ENCODE measurements around the gene CMTM6.
"Not testable (repeated sequence)": the region's sequence is repeated elsewhere in the genome, so short reads cannot be mapped to it uniquely, and the experiment has no call there.

The CMTM6 gene

GRCh38 chr3:32463415-32463814 is 39.2 kb downstream of the CMTM6 start:
- not testable (repeated sequence) for H3K79me1 ChIP-seq (replicated peaks; ENCODE audit: low read length, poor library complexity, severe bottlenecking); H3K4ac ChIP-seq (ENCODE audit: low read depth in 1 of 2, low read length in 2 of 2); H3K36me3 ChIP-seq (ENCODE audit: control insufficient read depth in 1 of 2, insufficient read depth in 2 of 2, low read depth in 1 of 2, low read length in 2 of 2); H4K8ac ChIP-seq (ENCODE audit: low read length); DNase-seq; H3K4me2 ChIP-seq (ENCODE audit: low read length, poor library complexity, severe bottlenecking); H3K9ac ChIP-seq (ENCODE audit: low read length); H3K27me3 ChIP-seq (ENCODE audit: control insufficient read depth in 1 of 2, insufficient read depth in 1 of 2, low read length in 2 of 2); H2BK5ac ChIP-seq (ENCODE audit: low read depth, low read length, poor library complexity, severe bottlenecking); H3K23ac ChIP-seq (ENCODE audit: low read length in 2 of 2); H2AK5ac ChIP-seq (ENCODE audit: low read length, severe bottlenecking); H2AFZ ChIP-seq (ENCODE audit: low read depth, low read length); H3K9me3 ChIP-seq (ENCODE audit: control insufficient read depth, low read length); H2BK15ac ChIP-seq (ENCODE audit: low read depth, poor library complexity, severe bottlenecking); H2BK120ac ChIP-seq (ENCODE audit: low read depth, low read length); H2BK12ac ChIP-seq (ENCODE audit: low read length in 2 of 2); H3K14ac ChIP-seq (ENCODE audit: low read length in 2 of 2); H3K18ac ChIP-seq (ENCODE audit: low read depth in 1 of 2, low read length in 2 of 2); H3K27ac ChIP-seq (ENCODE audit: low read length, poor library complexity, severe bottlenecking); H3K4me3 ChIP-seq (ENCODE audit: insufficient read depth in 1 of 2, low read depth in 1 of 2, low read length in 2 of 2); H4K91ac ChIP-seq (ENCODE audit: low read length)
- H3K4me1 ChIP-seq (ENCODE audit: control insufficient read depth, insufficient read depth, low read depth, low read length), result peaks cover 10% of the 10 kb centered on the region
- 83% methylated on average over 7 of the region's 7 CpGs for WGBS

DNA sequence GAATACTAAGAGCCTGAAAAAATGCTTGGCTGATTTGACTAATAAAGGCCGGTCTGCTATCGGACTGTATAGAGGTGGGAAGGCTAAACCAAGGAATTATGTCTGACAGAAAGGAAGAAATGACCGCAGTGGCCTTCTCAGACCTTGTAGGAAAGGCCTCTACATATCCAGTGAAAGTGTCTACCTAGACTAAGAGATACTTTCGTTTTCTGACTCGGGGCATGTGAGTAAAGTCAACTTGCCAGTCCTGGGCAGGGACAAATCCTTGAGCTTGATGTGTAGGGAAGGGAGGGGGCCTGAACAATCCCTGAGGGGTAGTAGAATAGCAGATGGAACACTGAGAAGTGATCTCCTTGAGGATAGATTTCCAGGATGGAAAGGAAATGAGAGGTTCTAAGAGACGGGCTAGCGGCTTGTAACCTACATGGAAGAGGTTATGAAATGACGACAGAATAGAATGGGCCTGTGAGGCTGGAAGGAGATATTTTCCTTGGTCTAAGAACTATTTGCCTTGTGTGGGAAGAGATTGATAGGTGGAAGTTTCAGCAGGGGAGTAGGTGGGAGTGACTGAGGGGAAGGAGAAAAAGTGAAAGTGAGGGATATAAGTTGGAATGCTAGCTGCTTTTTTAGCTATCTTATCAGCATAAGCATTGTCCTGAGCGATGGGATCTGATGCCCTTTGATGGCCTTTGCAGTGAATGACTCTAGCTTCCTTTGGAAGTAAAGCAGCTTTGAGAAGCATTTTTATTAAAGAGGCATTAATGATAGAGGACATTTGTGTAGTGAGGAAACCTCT is 40.3 kb downstream of the CMTM6 start:
- H3K4me1 ChIP-seq (ENCODE audit: control insufficient read depth, insufficient read depth, low read depth, low read length); H2BK15ac ChIP-seq (ENCODE audit: low read depth, poor library complexity, severe bottlenecking); H3K9me3 ChIP-seq (ENCODE audit: control insufficient read depth, low read length); H3K27me3 ChIP-seq (ENCODE audit: control insufficient read depth in 1 of 2, insufficient read depth in 1 of 2, low read length in 2 of 2); H3K79me1 ChIP-seq (replicated peaks; ENCODE audit: low read length, poor library complexity, severe bottlenecking); H3K4ac ChIP-seq (ENCODE audit: low read depth in 1 of 2, low read length in 2 of 2); H2BK120ac ChIP-seq (ENCODE audit: low read depth, low read length); H4K91ac ChIP-seq (ENCODE audit: low read length); H3K14ac ChIP-seq (ENCODE audit: low read length in 2 of 2); H2BK12ac ChIP-seq (ENCODE audit: low read length in 2 of 2); H3K23ac ChIP-seq (ENCODE audit: low read length in 2 of 2); H3K18ac ChIP-seq (ENCODE audit: low read depth in 1 of 2, low read length in 2 of 2); H2BK5ac ChIP-seq (ENCODE audit: low read depth, low read length, poor library complexity, severe bottlenecking); H2AK5ac ChIP-seq (ENCODE audit: low read length, severe bottlenecking); H3K9ac ChIP-seq (ENCODE audit: low read length); DNase-seq; H4K8ac ChIP-seq (ENCODE audit: low read length); H3K4me2 ChIP-seq (ENCODE audit: low read length, poor library complexity, severe bottlenecking); H3K27ac ChIP-seq (ENCODE audit: low read length, poor library complexity, severe bottlenecking); H2AFZ ChIP-seq (ENCODE audit: low read depth, low read length); H3K4me3 ChIP-seq (ENCODE audit: insufficient read depth in 1 of 2, low read depth in 1 of 2, low read length in 2 of 2): not testable (repeated sequence)
- peaks cover 3 to 13% of the 10 kb centered on the region in 2 experiments for H3K36me3 ChIP-seq (ENCODE audit: control insufficient read depth in 1 of 2, insufficient read depth in 2 of 2, low read depth in 1 of 2, low read length in 2 of 2)
- WGBS, result 87% methylated on average over 6 of the region's 9 CpGs

DNA sequence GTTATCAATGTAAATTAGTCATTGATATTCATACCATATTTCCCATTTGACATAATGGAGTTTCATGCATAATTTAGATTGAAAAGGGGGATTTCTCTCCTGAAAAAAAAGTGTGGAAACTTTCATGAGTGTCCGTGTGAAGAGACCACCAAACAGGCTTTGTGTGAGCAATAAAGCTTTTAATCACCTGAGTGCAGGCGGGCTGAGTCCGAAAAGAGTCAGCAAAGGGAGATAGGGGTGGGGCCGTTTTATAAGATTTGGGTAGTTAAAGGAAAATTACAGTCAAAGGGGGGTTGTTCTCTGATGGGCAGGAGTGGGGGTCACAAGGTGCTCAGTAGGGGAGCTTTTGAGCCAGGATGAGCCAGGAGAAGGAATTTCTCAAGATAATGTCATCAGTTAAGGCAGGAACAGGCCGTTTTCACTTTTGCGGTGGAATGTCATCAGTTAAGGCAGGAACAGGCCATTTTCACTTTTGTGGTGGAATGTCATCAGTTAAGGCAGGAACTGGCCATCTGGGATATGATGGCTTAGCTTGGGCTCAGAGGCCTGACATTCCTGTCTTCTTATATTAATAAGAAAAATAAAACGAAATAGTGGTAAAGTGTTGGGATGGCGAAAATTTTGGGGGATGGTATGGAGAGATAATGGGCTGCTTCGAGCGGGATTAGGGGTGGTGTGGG is 41.7 kb downstream of the CMTM6 start:
- H2BK12ac ChIP-seq (ENCODE audit: low read length in 2 of 2); H3K9ac ChIP-seq (ENCODE audit: low read length); H3K4me1 ChIP-seq (ENCODE audit: control insufficient read depth, insufficient read depth, low read depth, low read length); H3K4me2 ChIP-seq (ENCODE audit: low read length, poor library complexity, severe bottlenecking); H3K4ac ChIP-seq (ENCODE audit: low read depth in 1 of 2, low read length in 2 of 2); H3K9me3 ChIP-seq (ENCODE audit: control insufficient read depth, low read length); H3K14ac ChIP-seq (ENCODE audit: low read length in 2 of 2); H3K18ac ChIP-seq (ENCODE audit: low read depth in 1 of 2, low read length in 2 of 2); H3K27me3 ChIP-seq (ENCODE audit: control insufficient read depth in 1 of 2, insufficient read depth in 1 of 2, low read length in 2 of 2); H4K8ac ChIP-seq (ENCODE audit: low read length); H3K4me3 ChIP-seq (ENCODE audit: insufficient read depth in 1 of 2, low read depth in 1 of 2, low read length in 2 of 2); H2BK15ac ChIP-seq (ENCODE audit: low read depth, poor library complexity, severe bottlenecking); H3K27ac ChIP-seq (ENCODE audit: low read length, poor library complexity, severe bottlenecking); H2BK120ac ChIP-seq (ENCODE audit: low read depth, low read length); H3K79me1 ChIP-seq (replicated peaks; ENCODE audit: low read length, poor library complexity, severe bottlenecking); H3K23ac ChIP-seq (ENCODE audit: low read length in 2 of 2); H2BK5ac ChIP-seq (ENCODE audit: low read depth, low read length, poor library complexity, severe bottlenecking); H2AFZ ChIP-seq (ENCODE audit: low read depth, low read length); H4K91ac ChIP-seq (ENCODE audit: low read length); H2AK5ac ChIP-seq (ENCODE audit: low read length, severe bottlenecking): not testable (repeated sequence)
- DNase-seq, result peak; percentile 38
- 57% methylated on average over 10 of the region's 10 CpGs for WGBS
- H3K36me3 ChIP-seq (ENCODE audit: control insufficient read depth in 1 of 2, insufficient read depth in 2 of 2, low read depth in 1 of 2, low read length in 2 of 2), result peaks cover 10 to 13% of the 10 kb centered on the region in 2 experiments

DNA sequence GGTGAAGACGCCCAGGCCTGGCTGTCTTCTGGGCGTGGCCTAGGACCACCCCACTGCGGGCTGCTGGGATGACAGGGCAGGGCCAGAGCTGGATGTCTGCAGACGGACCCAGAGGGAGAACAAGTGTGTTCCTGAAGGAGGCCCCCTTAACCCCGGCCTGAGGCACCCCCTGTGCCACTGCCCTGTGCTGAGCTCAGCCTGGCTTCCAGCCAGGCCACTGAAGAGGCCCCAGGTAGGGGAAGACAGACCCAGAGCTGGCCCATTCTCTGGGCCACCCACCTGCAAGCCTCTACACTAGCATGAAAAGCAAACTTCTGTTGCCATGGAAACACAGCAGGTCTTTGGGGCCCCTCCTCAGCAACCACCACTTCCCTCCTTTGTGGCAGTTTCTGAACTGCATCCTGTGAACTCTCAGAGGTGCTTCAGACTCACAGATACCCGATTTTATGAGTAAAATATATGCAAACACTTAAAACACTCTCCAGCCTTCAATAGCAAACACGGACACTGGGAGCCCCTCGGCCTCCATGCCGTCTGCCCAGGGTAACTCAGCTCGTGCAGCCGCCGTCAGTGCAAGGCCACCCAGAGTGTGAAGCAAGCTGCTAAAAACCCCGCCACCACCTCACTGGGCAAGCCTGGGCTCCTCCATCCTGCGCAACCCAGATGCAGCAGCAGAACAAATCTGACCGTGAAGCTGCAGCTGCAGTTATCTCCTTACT is 42.5 kb downstream of the CMTM6 start:
- Histone ChIP-seq H3K79me1 (replicated peaks; ENCODE audit: low read length, poor library complexity, severe bottlenecking) (no peaks in the 10 kb centered on the region), H2BK12ac (ENCODE audit: low read length in 2 of 2) (peak overlapping the region; percentile 20 to 84), H3K27ac (ENCODE audit: low read length, poor library complexity, severe bottlenecking) (no peak overlapping the region), H2BK15ac (ENCODE audit: low read depth, poor library complexity, severe bottlenecking) (peak overlapping the region; percentile 55), H2BK5ac (ENCODE audit: low read depth, low read length, poor library complexity, severe bottlenecking) (no peak overlapping the region), H3K9me3 (ENCODE audit: control insufficient read depth, low read length) (no peaks in the 10 kb centered on the region), H3K27me3 (ENCODE audit: control insufficient read depth in 1 of 2, insufficient read depth in 1 of 2, low read length in 2 of 2) (no peaks in the 10 kb centered on the region), H4K91ac (ENCODE audit: low read length) (no peak overlapping the region), H3K4me3 (ENCODE audit: insufficient read depth in 1 of 2, low read depth in 1 of 2, low read length in 2 of 2) (no peak overlapping the region), H4K8ac (ENCODE audit: low read length) (peak overlapping the region; percentile 10), H2AK5ac (ENCODE audit: low read length, severe bottlenecking) (no peak overlapping the region), H3K4me2 (ENCODE audit: low read length, poor library complexity, severe bottlenecking) (peak overlapping the region; percentile 5), H3K14ac (ENCODE audit: low read length in 2 of 2) (peak overlapping the region in 1 of 2 experiments; percentile 91), H3K23ac (ENCODE audit: low read length in 2 of 2) (no peak overlapping the region), H3K4me1 (ENCODE audit: control insufficient read depth, insufficient read depth, low read depth, low read length) (peaks cover 10% of the 10 kb centered on the region), H3K18ac (ENCODE audit: low read depth in 1 of 2, low read length in 2 of 2) (peak overlapping the region in 1 of 2 experiments; percentile 93), H3K4ac (ENCODE audit: low read depth in 1 of 2, low read length in 2 of 2) (no peak overlapping the region), H2BK120ac (ENCODE audit: low read depth, low read length) (no peak overlapping the region), H3K9ac (ENCODE audit: low read length) (no peak overlapping the region), H2AFZ (ENCODE audit: low read depth, low read length) (no peak overlapping the region), H3K36me3 (ENCODE audit: control insufficient read depth in 1 of 2, insufficient read depth in 2 of 2, low read depth in 1 of 2, low read length in 2 of 2) (peaks cover 13 to 18% of the 10 kb centered on the region in 2 experiments)
- no peak for DNase-seq
- WGBS, result 45% methylated on average over 14 of the region's 15 CpGs
